ENCODE results near the gene WDR53. TPM values are rescaled to one million over a fixed set of nuclear protein-coding genes. Genes with fewer than 3 reads are reported as not detected.
"Not testable (repeated sequence)": the region's sequence is repeated elsewhere in the genome, so short reads cannot be mapped to it uniquely, and the experiment has no call there.

WDR53 gene
- total RNA-seq, 1 donor from 2014 or later, result 24.8 TPM

GRCh38 chr3:196553551-196553950, 14.8 kb downstream of the WDR53 start:
- intact Hi-C loops (cut with micrococcal nuclease), result no loop called here
- H3K36me3 Mint-ChIP-seq (ENCODE audit: low read depth), result peaks cover 13% of the 10 kb centered on the region
- no peak overlapping the region for H3K4me3 Mint-ChIP-seq
- H3K27me3 Mint-ChIP-seq (ENCODE audit: insufficient read depth), result no peaks in the 10 kb centered on the region
- no peak for DNase-seq (ENCODE audit: low spot score)
- H3K9me3 Mint-ChIP-seq, result peaks cover 13% of the 10 kb centered on the region
- H3K4me1 Mint-ChIP-seq (ENCODE audit: low read depth), result no peaks in the 10 kb centered on the region
- H3K27ac Mint-ChIP-seq, result no peak overlapping the region

GRCh38 chr3:196552253-196552652, 16.1 kb downstream of the WDR53 start:
- Mint-ChIP-seq H3K4me3 (no peak overlapping the region), H3K36me3 (ENCODE audit: low read depth) (peaks cover 13% of the 10 kb centered on the region), H3K27me3 (ENCODE audit: insufficient read depth) (peaks cover 3% of the 10 kb centered on the region), H3K27ac (no peak overlapping the region), H3K4me1 (ENCODE audit: low read depth) (no peaks in the 10 kb centered on the region), H3K9me3 (peaks cover 19% of the 10 kb centered on the region)
- no peak for DNase-seq (ENCODE audit: low spot score)
- intact Hi-C loops (cut with micrococcal nuclease), result no loop called here

- H3K4me3 Mint-ChIP-seq; intact Hi-C loops (cut with micrococcal nuclease); H3K4me1 Mint-ChIP-seq (ENCODE audit: low read depth); DNase-seq (ENCODE audit: low spot score); H3K36me3 Mint-ChIP-seq (ENCODE audit: low read depth); H3K27ac Mint-ChIP-seq: not testable (repeated sequence)
- peaks cover 19% of the 10 kb centered on the region for H3K9me3 Mint-ChIP-seq
- H3K27me3 Mint-ChIP-seq (ENCODE audit: insufficient read depth), result peaks cover 14% of the 10 kb centered on the region
Observed at GRCh38 chr3:196550172-196550571, 18.2 kb downstream of the WDR53 start.

- H3K27me3 Mint-ChIP-seq (ENCODE audit: insufficient read depth), result peaks cover 19% of the 10 kb centered on the region
- H3K9me3 Mint-ChIP-seq, result peaks cover 19% of the 10 kb centered on the region
- intact Hi-C loops (cut with micrococcal nuclease); DNase-seq (ENCODE audit: low spot score); H3K36me3 Mint-ChIP-seq (ENCODE audit: low read depth); H3K27ac Mint-ChIP-seq; H3K4me3 Mint-ChIP-seq; H3K4me1 Mint-ChIP-seq (ENCODE audit: low read depth): not testable (repeated sequence)
Observed at GRCh38 chr3:196549312-196549711, 19.0 kb downstream of the WDR53 start.

- H3K27me3 Mint-ChIP-seq (ENCODE audit: insufficient read depth), result peaks cover 22% of the 10 kb centered on the region
- peaks cover 2% of the 10 kb centered on the region for H3K36me3 Mint-ChIP-seq (ENCODE audit: low read depth)
Observed at GRCh38 chr3:196547067-196547466, 21.3 kb downstream of the WDR53 start.

GRCh38 chr3:196546537-196546936, 21.8 kb downstream of the WDR53 start:
- Mint-ChIP-seq H3K36me3 (ENCODE audit: low read depth) (no peaks in the 10 kb centered on the region), H3K4me1 (ENCODE audit: low read depth) (no peaks in the 10 kb centered on the region), H3K27ac (no peak overlapping the region), H3K27me3 (ENCODE audit: insufficient read depth) (peaks cover 22% of the 10 kb centered on the region), H3K9me3 (peaks cover 19% of the 10 kb centered on the region), H3K4me3 (no peak overlapping the region)
- intact Hi-C loops (cut with micrococcal nuclease), result no loop called here
- no peak for DNase-seq (ENCODE audit: low spot score)

More at GRCh38 chr3:196547067-196547466, 21.3 kb downstream of the WDR53 start:
- DNase-seq (ENCODE audit: low spot score), result no peak
- no peak overlapping the region for H3K4me3 Mint-ChIP-seq
- no peak overlapping the region for H3K27ac Mint-ChIP-seq
- H3K4me1 Mint-ChIP-seq (ENCODE audit: low read depth), result no peaks in the 10 kb centered on the region
- intact Hi-C loops (cut with micrococcal nuclease), result no loop called here
- peaks cover 19% of the 10 kb centered on the region for H3K9me3 Mint-ChIP-seq

GRCh38 chr3:196544491-196544992, 23.8 kb downstream of the WDR53 start:
- Mint-ChIP-seq H3K4me1 (ENCODE audit: low read depth) (no peaks in the 10 kb centered on the region), H3K9me3 (peaks cover 10% of the 10 kb centered on the region), H3K4me3 (no peak overlapping the region), H3K36me3 (ENCODE audit: low read depth) (no peaks in the 10 kb centered on the region), H3K27ac (no peak overlapping the region), H3K27me3 (ENCODE audit: insufficient read depth) (peaks cover 22% of the 10 kb centered on the region)
- DNase-seq (ENCODE audit: low spot score), result no peak
- intact Hi-C loops (cut with micrococcal nuclease), result no loop called here

- DNase-seq (ENCODE audit: low spot score), result no peak
- intact Hi-C loops (cut with micrococcal nuclease), result no loop called here
- H3K9me3 Mint-ChIP-seq, result no peaks in the 10 kb centered on the region
- H3K27ac Mint-ChIP-seq, result no peak overlapping the region
- H3K27me3 Mint-ChIP-seq (ENCODE audit: insufficient read depth), result peaks cover 24% of the 10 kb centered on the region
- no peaks in the 10 kb centered on the region for H3K36me3 Mint-ChIP-seq (ENCODE audit: low read depth)
- H3K4me3 Mint-ChIP-seq, result no peak overlapping the region
- H3K4me1 Mint-ChIP-seq (ENCODE audit: low read depth), result peaks cover 5% of the 10 kb centered on the region
Observed at GRCh38 chr3:196541684-196542445, 26.5 kb downstream of the WDR53 start.

GRCh38 chr3:196537319-196537984, 30.9 kb downstream of the WDR53 start:
- Mint-ChIP-seq H3K27ac (no peak overlapping the region), H3K4me1 (ENCODE audit: low read depth) (peaks cover 5% of the 10 kb centered on the region), H3K27me3 (ENCODE audit: insufficient read depth) (peaks cover 12% of the 10 kb centered on the region), H3K4me3 (no peak overlapping the region), H3K36me3 (ENCODE audit: low read depth) (no peaks in the 10 kb centered on the region), H3K9me3 (no peaks in the 10 kb centered on the region)
- intact Hi-C loops (cut with micrococcal nuclease), result loop anchor here (1.0 to 2.0 kb wide), 5 partner anchors 8 to 431 kb away; partner anchors contain the start of genes FBXO45, PIGZ and WDR53
- peak; percentile 33 for DNase-seq (ENCODE audit: low spot score)

- no peaks in the 10 kb centered on the region for H3K36me3 Mint-ChIP-seq (ENCODE audit: low read depth)
- intact Hi-C loops (cut with micrococcal nuclease), result no loop called here
- DNase-seq (ENCODE audit: low spot score), result no peak
- peaks cover 10% of the 10 kb centered on the region for H3K27me3 Mint-ChIP-seq (ENCODE audit: insufficient read depth)
- H3K4me1 Mint-ChIP-seq (ENCODE audit: low read depth), result peaks cover 5% of the 10 kb centered on the region
- H3K9me3 Mint-ChIP-seq, result peaks cover 4% of the 10 kb centered on the region
- no peak overlapping the region for H3K4me3 Mint-ChIP-seq
- H3K27ac Mint-ChIP-seq, result no peak overlapping the region
Observed at GRCh38 chr3:196533260-196533681, 35.1 kb downstream of the WDR53 start.

- Mint-ChIP-seq H3K4me3 (no peak overlapping the region), H3K4me1 (ENCODE audit: low read depth) (peaks cover 8% of the 10 kb centered on the region), H3K27ac (no peak overlapping the region), H3K27me3 (ENCODE audit: insufficient read depth) (peaks cover 7% of the 10 kb centered on the region), H3K36me3 (ENCODE audit: low read depth) (no peaks in the 10 kb centered on the region), H3K9me3 (peaks cover 4% of the 10 kb centered on the region)
- intact Hi-C loops (cut with micrococcal nuclease), result no loop called here
- no peak for DNase-seq (ENCODE audit: low spot score)
Observed at GRCh38 chr3:196531418-196531817, 36.9 kb downstream of the WDR53 start.

GRCh38 chr3:196528639-196529233, 39.6 kb downstream of the WDR53 start:
- peak; percentile 76 for DNase-seq (ENCODE audit: low spot score)
- Mint-ChIP-seq H3K4me1 (ENCODE audit: low read depth) (peaks cover 8% of the 10 kb centered on the region), H3K27me3 (ENCODE audit: insufficient read depth) (peaks cover 6% of the 10 kb centered on the region), H3K27ac (peak overlapping the region; percentile 75), H3K9me3 (peaks cover 4% of the 10 kb centered on the region), H3K36me3 (ENCODE audit: low read depth) (no peaks in the 10 kb centered on the region), H3K4me3 (peak overlapping the region; percentile 76)
- intact Hi-C loops (cut with micrococcal nuclease), result loop anchor here (1.0 to 2.0 kb wide), 5 partner anchors 9 to 104 kb away; partner anchors contain the start of genes FBXO45, UBXN7 and WDR53

- Mint-ChIP-seq H3K4me1 (ENCODE audit: low read depth) (peaks cover 8% of the 10 kb centered on the region), H3K4me3 (no peak overlapping the region), H3K9me3 (peaks cover 24% of the 10 kb centered on the region), H3K27me3 (ENCODE audit: insufficient read depth) (no peaks in the 10 kb centered on the region), H3K27ac (no peak overlapping the region), H3K36me3 (ENCODE audit: low read depth) (peaks cover 5% of the 10 kb centered on the region)
- DNase-seq (ENCODE audit: low spot score), result no peak
- intact Hi-C loops (cut with micrococcal nuclease), result no loop called here
Observed at GRCh38 chr3:196525141-196525540, 43.2 kb downstream of the WDR53 start.

Measured in activated T-helper 1 cell treated with anti-CD3 and anti-CD28 coated beads, Interleukin-12 subunit alpha, Interleukin-12 subunit beta, Interleukin-2, Interleukin-4 antibody, amounts not matched to agents 30 ng/mL and 10 ng/mL and 1 ng/mL, durations not matched to agents 14 hours and 24 hours and 36 hours (primary cell).